C4-2B (cell line): ENCODE measurements around the gene LLPH.

Experiments used
- H3K27ac ChIP-seq: fragments of 450-650 bp; 2 replicates; pipeline ENCODE4 v1.5.1; 2017
- ZFX ChIP-seq: fragments of 450-650 bp; IDR thresholded peaks from 2 replicates; pipeline ENCODE4 v1.6.1; 2017
- TF ChIP-seq, protein P1 (sequence below): fragments of 450-650 bp; conservative IDR thresholded peaks from 2 replicates; pipeline ENCODE4 v1.5.1; 2017; ENCODE audit warnings: mild to moderate bottlenecking

The LLPH gene

DNA sequence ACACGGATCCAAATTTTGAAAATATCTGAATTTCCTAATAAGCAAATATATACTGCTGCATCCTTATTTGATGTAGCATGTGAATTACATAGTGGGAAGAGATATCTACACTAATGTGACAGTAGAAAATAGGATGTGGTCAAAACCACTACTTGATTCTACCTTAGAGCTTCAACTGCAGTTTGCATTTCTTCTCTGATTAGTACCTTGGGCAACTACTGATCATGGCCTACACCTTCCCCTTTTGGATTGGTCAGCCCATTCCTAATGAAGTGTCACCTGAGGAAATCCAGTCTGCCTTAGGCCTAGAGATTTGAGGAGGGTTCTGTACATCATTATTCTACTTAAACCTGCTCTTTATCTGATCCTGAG is 10.7 kb downstream of the LLPH start:
- no peak for TF ChIP-seq ZFX
- TF ChIP-seq, protein P1, sequence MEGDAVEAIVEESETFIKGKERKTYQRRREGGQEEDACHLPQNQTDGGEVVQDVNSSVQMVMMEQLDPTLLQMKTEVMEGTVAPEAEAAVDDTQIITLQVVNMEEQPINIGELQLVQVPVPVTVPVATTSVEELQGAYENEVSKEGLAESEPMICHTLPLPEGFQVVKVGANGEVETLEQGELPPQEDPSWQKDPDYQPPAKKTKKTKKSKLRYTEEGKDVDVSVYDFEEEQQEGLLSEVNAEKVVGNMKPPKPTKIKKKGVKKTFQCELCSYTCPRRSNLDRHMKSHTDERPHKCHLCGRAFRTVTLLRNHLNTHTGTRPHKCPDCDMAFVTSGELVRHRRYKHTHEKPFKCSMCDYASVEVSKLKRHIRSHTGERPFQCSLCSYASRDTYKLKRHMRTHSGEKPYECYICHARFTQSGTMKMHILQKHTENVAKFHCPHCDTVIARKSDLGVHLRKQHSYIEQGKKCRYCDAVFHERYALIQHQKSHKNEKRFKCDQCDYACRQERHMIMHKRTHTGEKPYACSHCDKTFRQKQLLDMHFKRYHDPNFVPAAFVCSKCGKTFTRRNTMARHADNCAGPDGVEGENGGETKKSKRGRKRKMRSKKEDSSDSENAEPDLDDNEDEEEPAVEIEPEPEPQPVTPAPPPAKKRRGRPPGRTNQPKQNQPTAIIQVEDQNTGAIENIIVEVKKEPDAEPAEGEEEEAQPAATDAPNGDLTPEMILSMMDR, result no peak
- H3K27ac ChIP-seq, result no peak overlapping the region

DNA sequence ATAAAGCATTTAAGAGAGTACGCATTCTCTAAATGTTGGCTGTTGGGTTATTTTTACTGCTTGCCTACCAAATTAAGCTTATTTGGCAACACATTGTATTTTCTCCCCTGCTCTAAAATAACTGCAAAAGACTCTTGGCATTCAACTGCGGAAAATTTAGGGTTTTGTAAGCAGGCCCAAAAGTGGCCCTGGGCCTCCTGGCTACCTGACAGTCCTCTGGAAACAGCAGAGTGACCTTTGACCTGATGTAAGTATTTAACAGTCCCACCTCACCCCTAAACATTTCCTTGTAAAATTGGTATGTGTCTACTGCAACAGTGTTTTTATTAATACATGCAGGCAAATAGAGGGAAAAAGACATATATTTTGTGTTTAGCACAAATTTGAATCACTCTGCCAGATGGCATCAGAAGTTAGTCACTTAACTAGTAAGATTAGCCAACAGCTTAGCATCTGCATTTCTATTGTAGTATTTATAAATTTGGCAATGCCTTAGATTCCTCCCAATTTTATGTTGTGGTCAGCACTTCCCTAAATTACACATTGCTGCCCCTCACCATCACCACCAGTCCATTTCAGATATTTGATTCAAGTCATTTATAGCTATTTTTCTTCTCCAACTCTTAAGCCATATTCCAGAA is 11.2 kb downstream of the LLPH start:
- no peak overlapping the region for H3K27ac ChIP-seq
- TF ChIP-seq ZFX, result no peak
- TF ChIP-seq, protein P1, result no peak

DNA sequence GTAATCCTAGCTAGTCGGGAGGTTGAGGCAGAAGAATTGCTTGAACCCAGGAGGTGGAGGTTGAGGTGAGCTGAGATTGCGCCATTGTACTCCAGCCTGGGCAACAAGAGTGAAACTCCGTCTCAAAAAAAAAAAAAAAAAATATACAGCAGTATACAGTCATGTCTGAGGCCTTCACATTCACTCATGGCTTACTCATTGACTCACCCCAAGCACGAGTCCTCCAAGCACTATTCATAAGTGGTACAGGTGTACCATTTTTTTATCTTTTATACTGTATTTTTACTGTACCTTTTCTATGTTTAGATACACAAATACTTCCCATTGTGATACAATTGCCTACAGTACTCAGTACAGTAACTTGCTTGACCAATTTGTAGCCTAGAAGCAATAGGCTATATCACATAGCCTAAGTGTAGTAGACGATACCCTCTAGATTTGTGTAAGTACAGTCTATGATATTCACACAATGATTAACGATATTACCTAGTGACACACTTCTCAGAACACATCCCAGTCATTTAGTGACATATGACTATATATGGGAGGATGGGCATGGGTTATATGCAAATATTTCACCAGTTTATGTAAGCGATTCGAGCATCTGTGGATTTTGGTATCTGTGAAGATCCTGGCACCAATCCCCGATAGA is 12.2 kb downstream of the LLPH start:
- TF ChIP-seq ZFX, result no peak
- TF ChIP-seq, protein P1, result no peak
- H3K27ac ChIP-seq, result no peak overlapping the region

DNA sequence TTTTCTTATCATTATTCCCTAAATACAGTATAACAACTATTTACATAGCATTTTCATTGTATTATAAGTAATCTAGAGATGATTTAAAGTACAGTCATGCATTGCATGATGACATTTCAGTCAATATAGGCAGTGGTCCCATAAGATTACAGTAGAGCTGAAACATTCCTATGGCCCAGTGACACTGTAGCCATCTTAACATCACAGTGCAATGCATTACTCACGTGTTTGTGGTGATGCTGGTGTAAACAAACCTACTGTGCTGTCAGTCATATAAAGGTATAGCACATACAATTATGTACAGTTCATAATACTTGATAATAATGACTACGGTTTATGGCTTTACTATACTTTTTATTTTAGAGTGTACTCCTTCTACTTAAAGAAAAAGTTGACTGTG is 13.3 kb downstream of the LLPH start:
- TF ChIP-seq, protein P1, result no peak
- TF ChIP-seq ZFX, result no peak
- H3K27ac ChIP-seq, result no peak overlapping the region

DNA sequence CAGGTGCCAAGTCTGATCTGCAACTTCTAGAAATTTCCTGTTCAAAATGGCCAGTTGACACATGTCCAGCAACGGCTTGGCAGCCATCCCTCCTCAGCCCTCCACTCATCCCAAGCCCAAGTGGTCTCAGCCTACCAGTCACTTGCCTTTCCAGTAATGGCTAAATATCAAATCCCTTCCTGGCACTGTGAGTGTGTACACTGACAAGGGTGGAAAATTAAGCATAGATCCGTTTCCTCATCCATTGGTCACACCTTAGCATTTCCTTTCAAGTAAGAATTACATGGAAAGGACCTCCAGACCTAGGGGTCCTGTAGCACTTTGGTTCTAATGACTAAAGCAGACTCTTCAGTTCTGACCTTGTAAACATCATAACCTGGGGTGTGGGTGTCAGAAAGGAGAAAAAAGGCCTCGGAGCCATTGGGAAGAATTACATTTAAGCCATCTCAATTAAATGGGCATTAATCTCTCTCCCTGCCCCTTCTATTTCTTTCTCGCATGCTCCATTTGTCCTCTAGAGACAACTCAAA is 15.4 kb downstream of the LLPH start:
- TF ChIP-seq ZFX, result no peak
- TF ChIP-seq, protein P1, result no peak
- H3K27ac ChIP-seq, result no peak overlapping the region

GRCh38 chr12:66113471-66113870 is 17.1 kb downstream of the LLPH start:
- no peak overlapping the region for H3K27ac ChIP-seq
- TF ChIP-seq, protein P1, result no peak
- no peak for TF ChIP-seq ZFX

- H3K27ac ChIP-seq, result no peak overlapping the region
- TF ChIP-seq, protein P1, result no peak
- TF ChIP-seq ZFX, result no peak
Observed at GRCh38 chr12:66111605-66112004, 18.9 kb downstream of the LLPH start.
